Esophagus muscularis mucosa (tissue), 4 donors: ENCODE results near the gene FILIP1L. TPM values are rescaled to one million over a fixed set of nuclear protein-coding genes. Genes with fewer than 3 reads are reported as not detected.

Experiments
- DNase-seq: peaks from one replicate; pipeline ENCODE4 v3.0.0-alpha.2; 2017; ENCODE audit errors: extremely low spot score
- H3K27ac ChIP-seq, 4 donors: fragments of 200-600 bp; sonication (generic); replicated peaks in 1 of 4; 1 replicate in 3 of 4; 2 replicates in 1 of 4; pipeline ENCODE4 v1.5.1; 2016 to 2019; ENCODE audit warnings: mild to moderate bottlenecking in 1 of 4
- H3K27me3 ChIP-seq, 4 donors: fragments of 200-600 bp; sonication (generic); one replicate each; pipeline versions ENCODE4 v1.5.1 to v1.6.0; 2016 to 2019
- H3K36me3 ChIP-seq, 4 donors: fragments of 200-600 bp; sonication (generic); one replicate each; pipeline ENCODE4 v1.5.1; 2016 to 2019
- H3K4me1 ChIP-seq, 4 donors: fragments of 200-600 bp; sonication (generic); one replicate each; pipeline ENCODE4 v1.5.1; 2016 to 2019
- H3K4me3 ChIP-seq, 4 donors: fragments of 200-600 bp; sonication (generic); 1 replicate in 2 of 4; 2 replicates in 2 of 4; pipeline ENCODE4 v1.5.1; 2016 to 2019; ENCODE audit warnings: mild to moderate bottlenecking in 4 of 4, moderate library complexity in 1 of 4
- H3K9me3 ChIP-seq, 4 donors: fragments of 200-600 bp; sonication (generic); 1 replicate in 3 of 4; 2 replicates in 1 of 4; pipeline ENCODE4 v1.5.1; 2016 to 2019
- CTCF ChIP-seq, 3 experiments: fragments of 200-600 bp in 2 of 3; fragments of 450-650 bp in 1 of 3; sonication (generic) in 2 of 3; IDR thresholded peaks; one replicate each; pipeline ENCODE4 v1.5.1; 2017 to 2019; ENCODE audit warnings: antibody characterized with exemption in 3 of 3, mild to moderate bottlenecking in 2 of 3, moderate library complexity in 1 of 3
- EP300 ChIP-seq: sonication (generic); formaldehyde crosslinking; IDR thresholded peaks from one replicate; pipeline ENCODE4 v1.6.1; 2017; ENCODE audit warnings: antibody characterized with exemption
- POLR2A ChIP-seq: fragments of 450-650 bp; IDR thresholded peaks from one replicate; pipeline ENCODE4 v1.6.1; 2017; ENCODE audit warnings: antibody characterized with exemption, moderate library complexity, mild to moderate bottlenecking, low read depth
- POLR2AphosphoS5 ChIP-seq, 2 donors: sonication (generic); formaldehyde crosslinking; IDR thresholded peaks; one replicate each; pipeline ENCODE4 v1.6.1; 2017; ENCODE audit warnings: antibody characterized with exemption in 2 of 2
- WGBS: methylation state at CpG from one replicate; pipeline ENCODE4 v1.1.5; 2018; 5-methylcytosine and 5-hydroxymethylcytosine counted together
- intact Hi-C: fragments of 100-400 bp; cut with DNase I; formaldehyde crosslinking; loops from one replicate; pipeline ENCODE4 v1.15.1; 2023
- total RNA-seq, 4 donors: library from RNA; depleted of rRNA; stranded (reverse); fragments of >200 nt; gene quantifications; one replicate each; pipeline versions ENCODE4 v1.1.0 to v1.2.1, GENCODE V29; 2016

Gene FILIP1L
- total RNA-seq, 4 donors from 2014 or later = 120 to 134 (median 127) TPM

DNA sequence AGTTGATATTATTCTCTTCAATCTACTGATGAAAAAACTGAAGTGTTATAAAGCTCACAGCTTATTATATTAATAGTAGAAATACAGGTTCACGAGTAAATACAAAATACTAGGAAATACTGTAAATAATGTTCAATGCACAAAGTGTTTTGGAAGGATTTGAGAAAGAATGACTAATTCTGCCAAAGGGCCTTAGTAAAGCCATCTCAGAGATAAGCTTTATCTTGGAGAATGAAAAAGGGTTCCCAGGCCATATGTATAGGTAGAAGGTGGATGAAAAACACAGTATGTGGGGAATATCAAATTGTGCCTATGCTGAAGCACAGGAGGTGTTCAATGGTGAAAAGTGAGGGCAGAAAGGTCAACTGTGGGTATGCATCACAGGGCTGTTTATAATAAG, 173.1 kb downstream of the FILIP1L start:
- peaks cover 51 to 68% (median 62%) of the 10 kb centered on the region in 4 donors for H3K4me1 ChIP-seq
- H3K27ac ChIP-seq = no peak overlapping the region
- no peak for TF ChIP-seq EP300
- TF ChIP-seq CTCF (IDR thresholded peaks at IDR 0.05) = no peak
- TF ChIP-seq POLR2A = no peak
- TF ChIP-seq POLR2AphosphoS5 (IDR thresholded peaks at IDR 0.05) = no peak
- no peak for DNase-seq
- no peaks in the 10 kb centered on the region for H3K27me3 ChIP-seq
- H3K9me3 ChIP-seq = no peaks in the 10 kb centered on the region
- intact Hi-C loops = no loop called here
- H3K4me3 ChIP-seq = no peak overlapping the region
- H3K36me3 ChIP-seq = no peaks in the 10 kb centered on the region
- 91% methylated on average over 1 of the region's 1 CpG for WGBS

GRCh38 chr3:99940350-99940749, 174.0 kb downstream of the FILIP1L start:
- peak overlapping the region in 2 of 4 donors; percentile 69 to 75 for H3K27ac ChIP-seq

GRCh38 chr3:99939876-99940275, 174.4 kb downstream of the FILIP1L start:
- Histone ChIP-seq H3K4me1 (peaks cover 48 to 68% (median 60%) of the 10 kb centered on the region in 4 donors), H3K9me3 (no peaks in the 10 kb centered on the region), H3K27ac (peak overlapping the region in 3 of 4 donors; percentile 67 to 75 (median 69)), H3K4me3 (no peak overlapping the region), H3K27me3 (no peaks in the 10 kb centered on the region), H3K36me3 (no peaks in the 10 kb centered on the region)
- WGBS = 34% methylated on average over 1 of the region's 1 CpG
- intact Hi-C loops = no loop called here
- no peak for DNase-seq
- TF ChIP-seq CTCF (IDR thresholded peaks at IDR 0.05) (no peak), EP300 (no peak), POLR2A (no peak), POLR2AphosphoS5 (IDR thresholded peaks at IDR 0.05) (no peak)

More at GRCh38 chr3:99940350-99940749, 174.0 kb downstream of the FILIP1L start:
- TF ChIP-seq POLR2AphosphoS5 (IDR thresholded peaks at IDR 0.05) (no peak), EP300 (no peak), CTCF (IDR thresholded peaks at IDR 0.05) (no peak), POLR2A (no peak)
- Histone ChIP-seq H3K9me3 (no peaks in the 10 kb centered on the region), H3K36me3 (no peaks in the 10 kb centered on the region), H3K27me3 (no peaks in the 10 kb centered on the region), H3K4me1 (peaks cover 48 to 68% (median 60%) of the 10 kb centered on the region in 4 donors), H3K4me3 (no peak overlapping the region)
- WGBS = 73% methylated on average over 2 of the region's 2 CpGs
- intact Hi-C loops = no loop called here
- no peak for DNase-seq

GRCh38 chr3:99938270-99938911, 175.9 kb downstream of the FILIP1L start:
- peaks cover 40 to 62% (median 55%) of the 10 kb centered on the region in 4 donors for H3K4me1 ChIP-seq
- no peaks in the 10 kb centered on the region for H3K27me3 ChIP-seq
- H3K4me3 ChIP-seq = no peak overlapping the region
- peak overlapping the region; percentile 65 to 75 (median 68) for H3K27ac ChIP-seq
- no peak for DNase-seq
- H3K9me3 ChIP-seq = no peaks in the 10 kb centered on the region
- H3K36me3 ChIP-seq = no peaks in the 10 kb centered on the region
- intact Hi-C loops = no loop called here
- WGBS = 30% methylated on average over 3 of the region's 3 CpGs
- TF ChIP-seq POLR2AphosphoS5 (IDR thresholded peaks at IDR 0.05) (peak in 1 of 2 donors; percentile 13), CTCF (IDR thresholded peaks at IDR 0.05) (no peak), EP300 (no peak)
